ENCODE measurements around the gene TACR1.

The TACR1 gene

GRCh38 chr2:75055142-75055819 lies 144.0 kb downstream of the TACR1 start:
- no peak for DNase-seq (ENCODE audit: low read depth in 2 of 2, low spot score in 1 of 2)

- no peak for DNase-seq (ENCODE audit: low read depth in 2 of 2, low spot score in 1 of 2)
Observed at GRCh38 chr2:75054296-75054695, 145.0 kb downstream of the TACR1 start.

DNA sequence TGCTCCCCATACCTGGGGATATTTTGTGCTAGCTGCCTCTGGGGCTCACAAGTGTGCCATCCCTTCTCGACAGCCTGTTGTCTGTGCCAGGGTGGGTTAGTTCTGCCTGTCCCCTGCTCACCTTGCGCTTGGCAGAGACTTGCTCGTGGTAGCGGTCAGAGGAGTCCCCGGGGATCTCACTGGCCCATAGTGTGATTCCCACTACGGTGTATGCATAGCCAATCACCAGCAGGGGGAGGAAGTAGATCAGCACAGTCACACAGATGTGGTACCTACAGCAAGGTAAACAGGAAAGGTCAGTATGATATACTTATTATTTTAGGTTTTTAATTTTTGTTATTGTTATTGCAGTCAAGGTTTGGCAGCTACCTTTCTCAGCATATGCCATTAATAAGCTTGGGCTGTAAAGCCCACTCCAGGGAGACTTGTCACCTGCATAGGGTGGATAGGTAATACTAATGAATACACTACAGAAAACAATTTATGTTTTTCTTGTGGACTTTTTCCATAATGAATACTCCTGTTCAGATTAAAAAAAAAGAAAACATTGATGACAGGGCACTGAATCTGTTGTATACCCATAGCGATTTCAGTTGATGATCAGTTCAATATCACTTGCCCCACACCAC lies 145.7 kb downstream of the TACR1 start:
- DNase-seq (ENCODE audit: low read depth in 2 of 2, low spot score in 1 of 2) = no peak

DNA sequence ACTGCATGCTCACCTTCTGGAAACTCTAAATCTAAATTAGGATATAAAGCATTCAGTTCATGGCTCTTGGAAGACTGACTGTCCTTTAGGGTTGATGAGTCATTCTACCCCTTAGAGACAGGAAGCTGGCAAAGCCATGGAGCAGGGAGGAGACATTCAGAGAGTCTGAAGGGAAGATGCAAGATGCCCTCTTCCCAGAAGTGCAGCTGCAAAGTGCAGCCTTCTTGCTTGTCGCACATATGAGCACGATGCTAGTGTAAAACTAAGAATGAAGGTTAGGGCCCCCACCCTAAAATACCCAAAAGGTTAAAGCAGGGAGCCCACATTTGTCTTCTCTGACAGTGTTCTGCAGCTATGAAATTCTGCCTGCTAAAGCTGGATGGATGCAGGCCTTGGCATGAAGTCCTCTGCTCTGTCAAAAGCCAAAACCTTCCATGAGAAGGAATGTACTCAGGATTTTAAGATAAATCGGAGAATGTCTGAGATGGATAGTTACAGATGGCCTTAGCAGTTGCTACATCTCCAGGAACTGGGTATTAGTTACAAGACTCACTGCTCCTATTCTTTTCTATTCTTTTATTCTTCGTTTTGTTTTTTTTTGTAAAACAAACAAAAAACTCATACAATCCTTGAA lies 151.2 kb downstream of the TACR1 start:
- DNase-seq (ENCODE audit: low read depth in 2 of 2, low spot score in 1 of 2) = no peak

DNA sequence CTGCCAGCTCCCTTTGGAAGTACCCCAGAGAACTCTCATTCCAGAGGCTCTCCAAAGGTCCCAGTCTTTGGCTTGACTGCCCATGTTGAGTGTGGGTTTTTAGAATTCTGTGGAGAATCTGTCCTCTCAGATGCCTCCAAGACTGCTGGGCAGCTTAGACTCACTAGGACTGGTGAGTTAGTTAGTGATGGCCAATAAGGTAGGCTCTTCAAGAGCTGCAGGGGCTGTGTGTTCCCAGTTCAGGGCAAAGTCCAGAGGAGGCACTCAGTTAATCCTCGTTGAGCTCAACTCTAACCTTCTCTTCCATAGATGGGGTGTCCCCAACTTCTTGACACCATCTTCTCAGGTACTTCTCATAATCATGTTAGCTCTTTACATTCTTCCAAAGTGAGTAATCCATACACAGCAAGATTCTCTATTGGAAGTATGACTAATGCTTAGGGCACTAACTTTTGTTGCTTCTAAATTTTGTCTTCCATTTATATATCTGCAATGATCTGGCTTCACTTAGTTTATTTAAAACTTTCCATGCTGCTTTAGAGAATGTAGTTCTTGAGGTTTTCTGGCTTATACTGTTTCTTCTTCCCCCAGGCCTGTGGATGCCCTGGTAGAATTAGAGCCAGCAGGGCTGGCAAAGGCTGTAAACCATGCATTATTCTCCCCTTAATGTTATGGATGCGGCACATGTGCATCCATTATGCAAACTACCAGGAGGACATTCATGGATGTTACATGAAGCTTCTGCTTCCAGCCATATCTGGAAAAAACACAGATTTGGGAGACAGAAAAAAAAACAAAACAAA lies 151.9 kb downstream of the TACR1 start:
- no peak for DNase-seq (ENCODE audit: low read depth in 2 of 2, low spot score in 1 of 2)

GRCh38 chr2:75045526-75046050 lies 153.7 kb downstream of the TACR1 start:
- no peak for DNase-seq (ENCODE audit: low read depth in 2 of 2, low spot score in 1 of 2)

DNA sequence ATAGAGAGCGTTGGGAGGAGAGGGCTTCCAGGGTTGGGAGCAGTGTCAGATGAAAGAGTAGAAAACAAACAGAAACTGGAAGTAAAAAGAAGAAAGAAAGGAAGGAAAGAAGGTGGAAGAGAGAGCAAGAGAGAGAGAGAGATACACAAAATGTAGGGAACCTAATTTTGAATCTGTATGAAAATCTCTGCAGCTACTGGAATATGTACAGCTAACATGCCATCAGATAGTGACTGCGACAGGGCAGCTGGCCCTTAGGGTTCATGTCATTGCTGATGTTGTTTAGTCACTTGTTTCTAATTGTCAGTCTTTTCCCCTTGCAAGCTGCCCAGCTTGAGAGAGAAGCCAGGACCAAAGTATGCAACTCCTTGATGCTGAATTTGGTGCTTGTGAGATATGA lies 155.0 kb downstream of the TACR1 start:
- no peak for DNase-seq (ENCODE audit: low read depth in 2 of 2, low spot score in 1 of 2)

DNA sequence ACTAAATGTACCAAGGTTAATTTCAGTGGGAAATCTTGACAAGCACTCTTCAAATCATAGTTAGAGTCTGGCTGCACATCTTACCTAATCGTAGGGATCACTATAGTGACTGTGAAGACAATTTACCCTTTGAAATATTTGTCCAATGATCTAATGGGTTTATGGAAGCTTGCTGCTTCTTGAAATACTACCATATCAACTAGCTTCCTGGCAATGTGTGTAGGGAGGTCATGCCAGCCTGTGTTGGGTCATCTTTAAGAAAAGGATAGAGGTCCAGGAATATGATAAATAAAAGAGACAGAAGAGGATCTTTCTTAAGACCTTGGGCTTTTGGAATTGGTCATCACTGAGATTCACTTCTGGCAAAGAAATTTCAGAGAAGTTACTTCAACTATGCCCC lies 156.5 kb downstream of the TACR1 start:
- DNase-seq (ENCODE audit: low read depth in 2 of 2, low spot score in 1 of 2) = no peak

DNA sequence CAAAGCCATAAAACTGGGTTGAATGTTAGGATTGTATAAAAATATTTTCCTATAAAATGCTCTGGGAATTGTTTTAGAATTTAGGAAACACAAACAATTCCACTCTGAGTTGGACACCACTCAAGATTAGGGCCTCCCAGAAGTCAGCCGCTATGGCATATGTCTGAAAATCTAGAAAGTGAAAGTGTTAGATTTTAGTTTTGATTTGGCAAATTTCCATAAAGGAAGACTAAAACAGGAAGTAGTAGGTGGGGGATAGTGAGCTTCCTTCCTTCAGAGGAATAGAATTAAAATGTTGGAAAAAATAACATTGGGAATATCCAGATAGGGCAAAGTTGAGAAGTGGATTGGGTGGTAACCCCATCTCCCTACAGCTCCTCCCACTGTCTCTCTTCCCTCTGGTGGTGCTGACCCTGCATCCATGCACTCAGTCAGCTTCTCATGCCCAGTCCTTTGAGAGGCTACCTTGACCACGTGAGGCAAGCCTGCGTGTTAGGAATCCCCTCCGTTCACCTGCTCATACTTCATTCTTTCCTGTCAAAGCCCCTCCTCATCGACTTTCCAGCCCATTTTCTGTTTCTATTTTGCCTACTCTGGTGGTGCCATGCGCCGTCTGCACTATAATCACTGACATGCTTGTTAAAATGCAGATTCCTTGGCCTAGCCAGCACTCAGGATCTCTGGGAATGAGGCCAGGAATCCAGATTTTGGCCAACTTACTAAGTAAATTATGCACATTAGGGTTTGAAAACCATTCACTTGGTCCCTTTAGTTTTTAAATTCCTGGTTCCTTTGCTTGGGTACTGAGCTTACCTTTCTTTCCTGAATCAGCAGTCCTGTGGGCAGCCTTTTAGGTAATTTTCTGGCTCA lies 157.4 kb downstream of the TACR1 start:
- no peak for DNase-seq (ENCODE audit: low read depth in 2 of 2, low spot score in 1 of 2)

DNA sequence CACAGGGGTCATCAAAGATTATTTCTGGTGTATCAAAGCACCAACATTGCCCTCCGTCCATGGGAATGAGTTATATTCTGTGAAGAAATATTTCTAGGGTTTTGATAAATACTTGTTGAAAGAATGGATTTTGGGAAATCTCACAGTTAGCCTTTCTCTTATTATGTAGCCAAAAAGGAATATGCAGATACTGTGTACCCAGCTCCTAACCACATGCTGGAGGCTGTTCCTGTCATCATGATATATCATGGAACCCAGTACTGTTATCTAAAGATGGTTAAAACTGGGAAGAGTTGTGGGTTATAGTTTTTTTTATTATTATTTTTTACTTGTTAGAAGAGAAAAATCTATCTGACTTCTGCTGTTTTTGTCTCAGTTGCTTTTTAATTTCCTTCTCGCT lies 158.1 kb downstream of the TACR1 start:
- DNase-seq (ENCODE audit: low read depth in 2 of 2, low spot score in 1 of 2) = no peak

DNA sequence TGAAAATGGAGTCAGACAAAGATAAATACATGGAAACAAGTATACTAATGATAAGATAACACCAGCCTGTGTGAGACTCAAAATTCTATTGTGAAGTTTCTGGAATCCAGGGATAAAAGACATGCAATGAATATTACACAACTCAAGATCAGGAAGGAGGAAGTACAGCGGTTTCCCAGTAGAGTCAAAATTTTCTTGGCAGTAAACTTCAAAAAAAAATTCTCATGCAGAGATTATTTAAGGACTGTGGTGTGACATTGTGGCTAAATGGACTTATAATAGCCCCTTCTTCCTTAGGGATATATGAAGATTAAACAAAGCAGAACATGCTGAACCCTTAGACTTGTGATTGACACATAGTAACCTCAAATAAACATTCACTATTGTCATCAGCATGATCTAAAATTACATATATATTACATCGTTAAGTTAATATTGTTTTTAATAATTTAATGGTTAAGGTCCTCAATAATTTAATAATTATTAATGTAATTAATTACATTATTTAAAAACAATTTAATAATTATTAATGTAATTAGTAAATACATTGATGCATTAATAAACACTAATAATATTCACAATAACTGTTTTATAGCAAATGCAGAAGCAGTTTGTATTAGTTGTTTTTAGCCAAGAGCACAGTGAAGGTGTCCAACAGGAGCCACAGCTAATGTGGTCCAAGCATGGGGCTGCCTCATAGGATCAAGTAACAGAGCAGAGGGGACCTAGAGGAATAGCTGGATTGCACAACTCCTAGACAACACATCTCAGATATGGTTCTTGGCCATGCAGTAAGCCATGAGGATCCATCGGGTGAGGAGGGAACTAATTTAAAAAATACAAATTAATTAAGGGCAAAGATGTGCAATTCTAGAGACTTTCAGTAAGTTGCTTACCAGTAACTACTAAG lies 163.6 kb downstream of the TACR1 start:
- DNase-seq (ENCODE audit: low read depth in 2 of 2, low spot score in 1 of 2) = no peak

GRCh38 chr2:75033516-75033915 lies 165.8 kb downstream of the TACR1 start:
- no peak for DNase-seq (ENCODE audit: low read depth in 2 of 2, low spot score in 1 of 2)

DNA sequence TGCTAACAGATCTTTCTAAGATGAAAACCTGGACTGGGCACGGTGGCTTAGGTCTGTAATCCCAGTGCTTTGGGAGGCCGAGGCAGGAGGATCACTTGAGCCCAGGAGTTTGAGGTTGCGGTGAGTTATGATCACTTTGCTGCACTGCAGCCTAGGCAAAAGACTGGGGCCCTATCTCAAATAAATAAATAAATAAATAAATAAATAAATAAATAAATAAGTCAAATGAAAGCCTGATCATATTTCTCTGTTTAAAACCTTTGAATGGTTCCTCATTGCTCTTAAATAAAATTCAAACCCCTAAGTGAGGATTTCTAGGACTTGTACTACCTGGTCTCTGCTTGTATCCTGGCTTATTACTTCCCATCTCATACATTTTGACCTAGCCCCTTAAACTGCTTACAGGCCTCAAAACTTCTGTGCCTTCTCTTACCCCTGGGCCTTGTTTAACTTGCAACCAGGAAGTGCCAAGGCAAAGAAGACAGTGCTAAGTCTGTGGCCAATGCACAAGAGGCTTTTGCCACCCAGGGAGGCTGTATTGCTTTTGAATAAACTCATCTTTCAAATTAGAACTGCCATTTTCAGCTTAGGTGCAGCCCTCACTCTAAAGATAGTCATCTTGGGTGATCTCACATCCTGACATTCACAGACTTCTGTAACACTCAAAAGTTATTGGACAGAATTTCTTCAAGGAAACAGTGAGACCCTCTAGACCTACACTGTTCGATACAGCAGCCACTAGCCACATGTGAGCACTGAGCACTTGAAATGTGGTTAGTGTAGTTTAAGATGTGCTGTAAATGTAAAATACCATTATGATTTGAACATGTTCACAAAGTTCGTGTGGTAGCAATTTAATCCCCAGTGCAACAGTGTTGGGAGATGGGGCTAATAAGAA lies 167.2 kb downstream of the TACR1 start:
- DNase-seq (ENCODE audit: low read depth in 2 of 2, low spot score in 1 of 2) = no peak

DNA sequence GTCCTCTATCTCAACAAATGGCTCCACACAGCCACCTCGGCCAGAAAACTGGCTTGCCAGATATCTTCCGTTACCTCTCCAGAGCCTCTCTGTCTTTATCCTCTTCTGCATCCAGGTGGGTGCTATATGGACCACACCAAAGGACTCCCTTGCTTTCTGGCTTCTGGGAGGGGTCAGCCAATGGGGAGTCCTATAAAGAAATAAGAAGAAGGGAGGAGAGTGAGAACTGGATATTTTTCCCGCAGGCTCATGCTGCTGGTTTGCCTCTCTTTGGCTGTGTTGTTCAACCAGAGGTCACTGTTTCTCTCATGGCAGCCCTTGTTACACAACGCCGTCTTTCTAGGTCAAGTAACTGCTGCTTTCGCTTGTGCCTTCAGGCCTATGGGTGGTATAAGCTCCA lies 168.1 kb downstream of the TACR1 start:
- no peak for DNase-seq (ENCODE audit: low read depth in 2 of 2, low spot score in 1 of 2)

- no peak for DNase-seq (ENCODE audit: low read depth in 2 of 2, low spot score in 1 of 2)
Observed at GRCh38 chr2:75030218-75031009, 168.9 kb downstream of the TACR1 start.

DNA sequence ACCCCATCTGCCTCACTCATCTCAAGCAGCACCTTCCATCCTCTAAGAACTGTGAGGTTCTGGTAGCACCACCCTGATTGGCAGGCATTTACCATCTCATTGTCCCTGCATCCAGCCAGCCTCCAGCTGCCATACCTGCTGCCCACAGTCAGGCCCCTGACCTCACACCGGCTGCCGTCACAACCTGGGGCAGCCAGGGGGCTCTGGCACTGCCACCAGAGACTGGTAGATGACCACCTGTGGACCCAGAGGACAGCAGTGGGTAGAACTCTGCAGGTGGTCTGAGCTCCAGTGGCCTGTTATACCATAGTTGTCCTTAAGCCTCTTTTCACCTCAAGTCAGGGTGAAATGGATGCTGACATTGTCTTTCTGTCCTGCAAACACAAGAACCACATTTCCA lies 171.4 kb downstream of the TACR1 start:
- no peak for DNase-seq (ENCODE audit: low read depth in 2 of 2, low spot score in 1 of 2)

DNA sequence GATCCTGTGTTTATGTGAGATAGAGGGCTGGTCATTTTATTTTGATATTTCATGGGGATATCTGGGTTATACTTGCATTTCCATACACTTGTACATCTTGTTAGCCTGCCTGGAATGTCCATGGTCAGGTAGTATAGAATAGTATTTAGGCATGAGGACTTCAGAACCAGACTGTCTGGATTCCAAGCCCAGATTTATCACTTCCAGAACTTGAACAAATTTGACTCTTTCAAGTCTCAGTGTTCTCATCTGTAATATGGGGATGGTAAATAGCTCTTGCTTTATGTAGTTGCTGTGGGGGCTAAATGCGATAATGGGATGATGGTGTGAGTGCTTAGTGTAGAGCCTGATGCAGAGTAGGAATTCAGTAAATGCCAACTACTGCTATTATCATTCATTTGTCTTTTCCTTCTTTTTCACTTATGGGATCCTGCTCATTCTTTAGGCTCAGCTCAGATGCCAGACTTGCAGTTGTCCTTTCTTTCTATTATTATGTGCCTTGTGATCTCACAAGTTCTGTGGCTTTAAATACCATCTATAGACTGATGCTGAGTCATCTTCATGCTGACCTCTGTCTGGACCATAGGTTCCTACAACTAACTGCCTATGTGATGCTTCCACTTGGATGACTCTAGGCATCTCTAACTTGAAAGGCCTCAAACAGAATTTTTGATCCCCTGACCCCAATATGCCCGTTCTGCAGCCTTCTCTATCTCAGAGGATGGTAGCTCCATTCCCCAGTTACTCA lies 173.5 kb downstream of the TACR1 start:
- no peak for DNase-seq (ENCODE audit: low read depth in 2 of 2, low spot score in 1 of 2)

All from stimulated activated CD8-positive, alpha-beta memory T cell treated with anti-CD3 and anti-CD28 coated beads, Interleukin-4, amount 100 ng/mL, for 1 hour (primary cell).